ENCODE measurements around the gene TCP11L2.
A peak's percentile ranks its signal among the peaks of the same experiment; 100 is the strongest.

Gene TCP11L2

GRCh38 chr12:106304797-106305196 lies 2.3 kb downstream of the TCP11L2 start:
- peak; percentile 42 for DNase-seq (ENCODE audit: low read depth)
- no peak overlapping the region; the same call in 1 of the 2 replicates for H3K4me3 ChIP-seq (ENCODE audit: low read length)
- TF ChIP-seq CTCF (conservative IDR thresholded peaks at IDR 0.05; ENCODE audit: low read length) = no peak

- H3K4me3 ChIP-seq (ENCODE audit: low read length) = no peak overlapping the region
- no peak for TF ChIP-seq CTCF (conservative IDR thresholded peaks at IDR 0.05; ENCODE audit: low read length)
- DNase-seq (ENCODE audit: low read depth) = peak; percentile 32
These were observed 2.8 kb downstream of the TCP11L2 start for GRCh38 chr12:106305376-106305775.

- no peak for TF ChIP-seq CTCF (conservative IDR thresholded peaks at IDR 0.05; ENCODE audit: low read length)
- DNase-seq (ENCODE audit: low read depth) = no peak
- H3K4me3 ChIP-seq (ENCODE audit: low read length) = no peak overlapping the region
These were observed 4.6 kb downstream of the TCP11L2 start for GRCh38 chr12:106307181-106307580.

GRCh38 chr12:106308121-106308520 lies 5.6 kb downstream of the TCP11L2 start:
- no peak for DNase-seq (ENCODE audit: low read depth)
- H3K4me3 ChIP-seq (ENCODE audit: low read length) = no peak overlapping the region
- no peak for TF ChIP-seq CTCF (conservative IDR thresholded peaks at IDR 0.05; ENCODE audit: low read length)

GRCh38 chr12:106308611-106309010 lies 6.1 kb downstream of the TCP11L2 start:
- H3K4me3 ChIP-seq (ENCODE audit: low read length) = no peak overlapping the region
- TF ChIP-seq CTCF (conservative IDR thresholded peaks at IDR 0.05; ENCODE audit: low read length) = no peak
- no peak for DNase-seq (ENCODE audit: low read depth)

- peak; percentile 86 for DNase-seq (ENCODE audit: low read depth)
- no peak overlapping the region for H3K4me3 ChIP-seq (ENCODE audit: low read length)
- no peak for TF ChIP-seq CTCF (conservative IDR thresholded peaks at IDR 0.05; ENCODE audit: low read length)
These were observed 7.4 kb downstream of the TCP11L2 start for GRCh38 chr12:106309671-106310505.

GRCh38 chr12:106310687-106311086 lies 8.2 kb downstream of the TCP11L2 start:
- TF ChIP-seq CTCF (conservative IDR thresholded peaks at IDR 0.05; ENCODE audit: low read length) = no peak
- H3K4me3 ChIP-seq (ENCODE audit: low read length) = no peak overlapping the region
- DNase-seq (ENCODE audit: low read depth) = no peak
